ENCODE data around the gene QRFP.
A peak's percentile ranks its signal among the peaks of the same experiment; 100 is the strongest.

Gene QRFP

GRCh38 chr9:130847306-130848217 lies 49.0 kb downstream of the QRFP start:
- DNase-seq: no peak

- no peak for DNase-seq
These were observed 49.9 kb downstream of the QRFP start for GRCh38 chr9:130846487-130847305.

- DNase-seq: no peak
These were observed 50.6 kb downstream of the QRFP start for GRCh38 chr9:130845901-130846481.

GRCh38 chr9:130845254-130845653 lies 51.4 kb downstream of the QRFP start:
- DNase-seq: no peak

GRCh38 chr9:130844044-130844451 lies 52.6 kb downstream of the QRFP start:
- DNase-seq: no peak

GRCh38 chr9:130843049-130843908 lies 53.3 kb downstream of the QRFP start:
- peak; percentile 20 for DNase-seq
